NCI-H2107 (cell line): Measurements from ENCODE around the gene DOCK3.

Experiments
- DNase-seq: peaks from one replicate; lab custom pipeline; 2025; lab: John Stamatoyannopoulos, UW

Gene DOCK3

GRCh38 chr3:51422211-51422610 is 747.5 kb downstream of the DOCK3 start:
- no peak for DNase-seq

- no peak for DNase-seq
These were observed 752.2 kb downstream of the DOCK3 start for GRCh38 chr3:51426921-51427320.

GRCh38 chr3:51429138-51429537 is 754.4 kb downstream of the DOCK3 start:
- DNase-seq: no peak
